Adrenal gland (tissue), 12 donors: ENCODE data around the gene OR52A1. TPM values are rescaled to one million over a fixed set of nuclear protein-coding genes. Genes with fewer than 3 reads are reported as not detected.

Source experiments
- DNase-seq, 7 donors: peaks; one replicate each; pipeline ENCODE4 v3.0.0-alpha.2; 2019 to 2020
- H3K27ac ChIP-seq, 5 donors: fragments of 200-600 bp; sonication (generic) in 4 of 5; 1 replicate in 3 of 5; 2 replicates in 2 of 5; pipeline versions ENCODE4 v1.5.1 to v1.8.0; 2016 to 2020; ENCODE audit warnings: mild to moderate bottlenecking in 1 of 5
- H3K27me3 ChIP-seq: fragments of 200-600 bp; 2 replicates; pipeline ENCODE4 v1.8.0; 2021
- H3K36me3 ChIP-seq, 2 donors: fragments of 200-600 bp; replicated peaks in 1 of 2; 1 replicate in 1 of 2; 2 replicates in 1 of 2; pipeline versions ENCODE4 v1.5.1 to v1.8.0; 2018 to 2022
- H3K4me1 ChIP-seq, 2 donors: fragments of 200-600 bp; replicated peaks in 1 of 2; 1 replicate in 1 of 2; 2 replicates in 1 of 2; pipeline versions ENCODE4 v1.5.1 to v1.8.0; 2018 to 2021
- H3K4me3 ChIP-seq, 4 donors: fragments of 200-600 bp; sonication (generic) in 3 of 4; one replicate each; pipeline ENCODE4 v1.5.1; 2016 to 2018
- H3K9me3 ChIP-seq, 3 donors: fragments of 200-600 bp; sonication (generic) in 1 of 3; replicated peaks in 1 of 3; 1 replicate in 2 of 3; 2 replicates in 1 of 3; pipeline versions ENCODE4 v1.5.1 to v1.8.0; 2016 to 2021
- POLR2A ChIP-seq, 2 donors: fragments of 450-650 bp; IDR thresholded peaks; one replicate each; pipeline ENCODE4 v1.6.1; 2017; ENCODE audit warnings: antibody characterized with exemption in 2 of 2, mild to moderate bottlenecking in 2 of 2, moderate library complexity in 1 of 2
- WGBS, 4 donors: extraction: QIAGEN DNeasy Blood & Tissue Kit in 2 of 4; methylation state at CpG; one replicate each; pipeline versions ENCODE4 v1.1.5 to v1.1.7; 2013 to 2017; 5-methylcytosine and 5-hydroxymethylcytosine counted together
- intact Hi-C, 2 donors: fragments of 100-400 bp; cut with DNase I; formaldehyde crosslinking; loops; one replicate each; pipeline versions ENCODE4 v1.14.1 to v1.15.0; 2022 to 2023
- polyA plus RNA-seq, 3 donors: library from polyadenylated mRNA; stranded (reverse); fragments of 200-250 nt in 2 of 3; fragments of 350-450 nt in 1 of 3; fragmentation: Illumina TruSeq in 1 of 3; extraction: RNeasy Lipid Tissue Mini Kit (QIAGEN cat#74804) in 1 of 3; gene quantifications; one replicate each; pipeline ENCODE4 v1.2.3, GENCODE V29; 2013 to 2014
- total RNA-seq, 9 donors: library from RNA; depleted of rRNA in 4 of 9; stranded (reverse); fragments of >200 nt in 4 of 9; fragments of 120-200 nt in 1 of 9; fragmentation: NEBNext Ultra II Directional in 1 of 9; extraction: Animal tissue kit (Norgen Biotek cat#: 25700) in 1 of 9; gene quantifications; one replicate each; pipeline versions ENCODE4 v1.1.0 to v1.2.4, GENCODE V29; 2013 to 2023
- TF ChIP-seq, protein P1 (sequence below), 6 experiments: fragments of 450-650 bp in 4 of 6; fragments of 200-600 bp in 2 of 6; sonication (generic) in 1 of 6; IDR thresholded peaks; 1 replicate in 5 of 6; 2 replicates in 1 of 6; pipeline versions ENCODE4 v1.5.1 to v1.8.0; 2016 to 2021; ENCODE audit warnings: antibody characterized with exemption in 6 of 6, mild to moderate bottlenecking in 2 of 6, moderate library complexity in 1 of 6
- donor health status: healthy with polysubstance abuse.
- donor health status: Bipolar disorder and iron deficiency.
- donor health status: DM: yes; HTN: yes; CAD: no.
- donor health status: DM: no; HTN: no; CAD: no.
- donor health status: DM: no; HTN: no; CAD: no.
- donor health status: DM: yes; HTN: yes; CAD: no.

OR52A1 gene
- total and polyA plus RNA-seq, 12 donors, result not detected

DNA sequence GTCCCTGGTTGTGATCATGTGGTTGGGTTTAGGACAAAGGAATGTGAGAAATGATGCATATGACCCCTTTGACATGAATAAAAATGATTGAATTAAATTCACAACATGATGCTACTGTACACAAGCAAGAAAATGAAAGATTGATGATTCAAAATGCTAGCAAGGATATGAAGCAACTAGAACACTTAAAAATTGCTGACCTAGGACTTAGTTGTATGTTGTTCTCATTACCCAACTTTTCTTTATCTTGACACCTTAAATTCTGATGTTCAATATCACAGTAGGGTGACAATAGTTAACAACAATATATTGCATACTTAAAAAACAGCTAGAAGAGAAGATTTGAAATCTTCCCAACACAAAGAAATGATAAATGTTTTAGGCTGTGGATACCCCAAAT, 37.0 kb downstream of the OR52A1 start:
- intact Hi-C loops, result no loop called here
- no peak for DNase-seq
- H3K36me3 ChIP-seq, result no peaks in the 10 kb centered on the region
- no peaks in the 10 kb centered on the region for H3K9me3 ChIP-seq
- TF ChIP-seq, protein P1, sequence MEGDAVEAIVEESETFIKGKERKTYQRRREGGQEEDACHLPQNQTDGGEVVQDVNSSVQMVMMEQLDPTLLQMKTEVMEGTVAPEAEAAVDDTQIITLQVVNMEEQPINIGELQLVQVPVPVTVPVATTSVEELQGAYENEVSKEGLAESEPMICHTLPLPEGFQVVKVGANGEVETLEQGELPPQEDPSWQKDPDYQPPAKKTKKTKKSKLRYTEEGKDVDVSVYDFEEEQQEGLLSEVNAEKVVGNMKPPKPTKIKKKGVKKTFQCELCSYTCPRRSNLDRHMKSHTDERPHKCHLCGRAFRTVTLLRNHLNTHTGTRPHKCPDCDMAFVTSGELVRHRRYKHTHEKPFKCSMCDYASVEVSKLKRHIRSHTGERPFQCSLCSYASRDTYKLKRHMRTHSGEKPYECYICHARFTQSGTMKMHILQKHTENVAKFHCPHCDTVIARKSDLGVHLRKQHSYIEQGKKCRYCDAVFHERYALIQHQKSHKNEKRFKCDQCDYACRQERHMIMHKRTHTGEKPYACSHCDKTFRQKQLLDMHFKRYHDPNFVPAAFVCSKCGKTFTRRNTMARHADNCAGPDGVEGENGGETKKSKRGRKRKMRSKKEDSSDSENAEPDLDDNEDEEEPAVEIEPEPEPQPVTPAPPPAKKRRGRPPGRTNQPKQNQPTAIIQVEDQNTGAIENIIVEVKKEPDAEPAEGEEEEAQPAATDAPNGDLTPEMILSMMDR (IDR thresholded peaks at IDR 0.05), result no peak
- no peak for TF ChIP-seq POLR2A (IDR thresholded peaks at IDR 0.05)
- H3K27me3 ChIP-seq, result no peaks in the 10 kb centered on the region
- H3K4me3 ChIP-seq, result no peak overlapping the region
- no peaks in the 10 kb centered on the region for H3K4me1 ChIP-seq
- H3K27ac ChIP-seq, result no peak overlapping the region

GRCh38 chr11:5115339-5115738, 39.2 kb downstream of the OR52A1 start:
- 61 to 75% (median 67%) methylated on average over 3 of the region's 3 CpGs for WGBS, 4 donors
- H3K4me1 ChIP-seq, result no peaks in the 10 kb centered on the region
- TF ChIP-seq, protein P1 (IDR thresholded peaks at IDR 0.05), result no peak
- TF ChIP-seq POLR2A (IDR thresholded peaks at IDR 0.05), result no peak
- H3K36me3 ChIP-seq, result no peaks in the 10 kb centered on the region
- intact Hi-C loops, result no loop called here
- no peaks in the 10 kb centered on the region for H3K27me3 ChIP-seq
- no peaks in the 10 kb centered on the region for H3K9me3 ChIP-seq
- DNase-seq, result no peak
- H3K4me3 ChIP-seq, result no peak overlapping the region
- no peak overlapping the region for H3K27ac ChIP-seq

GRCh38 chr11:5107285-5107684, 47.3 kb downstream of the OR52A1 start:
- intact Hi-C loops, result no loop called here
- Histone ChIP-seq H3K9me3 (no peaks in the 10 kb centered on the region), H3K27ac (no peak overlapping the region), H3K27me3 (no peaks in the 10 kb centered on the region), H3K4me1 (no peaks in the 10 kb centered on the region), H3K4me3 (no peak overlapping the region), H3K36me3 (no peaks in the 10 kb centered on the region)
- TF ChIP-seq, protein P1 (IDR thresholded peaks at IDR 0.05), result no peak
- no peak for TF ChIP-seq POLR2A (IDR thresholded peaks at IDR 0.05)
- DNase-seq, result no peak
- 58 to 75% (median 66%) methylated on average over 3 of the region's 3 CpGs for WGBS, 4 donors

DNA sequence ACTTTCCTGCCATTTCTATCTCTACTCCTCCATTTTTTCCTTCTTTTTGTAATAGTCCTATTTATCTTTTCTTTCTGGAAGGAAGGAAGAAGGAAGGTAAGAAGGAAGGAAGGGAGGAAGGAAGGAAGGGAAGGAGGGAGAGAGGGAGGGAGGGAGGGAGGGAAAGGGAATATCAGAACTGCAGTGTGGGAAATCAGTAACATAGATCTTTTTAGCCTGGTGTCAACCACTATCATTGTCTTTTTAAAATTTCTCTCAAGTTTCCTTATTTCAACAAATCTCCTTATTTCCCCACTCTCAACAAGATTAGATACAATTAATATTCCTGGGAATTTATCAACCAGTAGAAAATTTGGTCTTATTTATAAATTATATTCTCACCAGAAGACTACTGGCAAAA, 51.5 kb downstream of the OR52A1 start:
- DNase-seq, result no peak
- no peak overlapping the region for H3K27ac ChIP-seq
- H3K4me1 ChIP-seq, result no peaks in the 10 kb centered on the region
- no peaks in the 10 kb centered on the region for H3K27me3 ChIP-seq
- no peaks in the 10 kb centered on the region for H3K36me3 ChIP-seq
- H3K9me3 ChIP-seq, result no peaks in the 10 kb centered on the region
- intact Hi-C loops, result no loop called here
- no peak overlapping the region for H3K4me3 ChIP-seq
- no peak for TF ChIP-seq POLR2A (IDR thresholded peaks at IDR 0.05)
- TF ChIP-seq, protein P1 (IDR thresholded peaks at IDR 0.05), result no peak
